ENCODE results near the gene WDR54. TPM values are rescaled to one million over a fixed set of nuclear protein-coding genes. Genes with fewer than 3 reads are reported as not detected.

The WDR54 gene
- polyA plus RNA-seq, 2 of the 4 experiments (the other 2 are of a cell fraction), result 47.4 to 62.5 TPM

- TF ChIP-seq FOXS1 (CRISPR knock-in tag; IDR thresholded peaks at IDR 0.05) (no peak), CBX8 (IDR thresholded peaks at IDR 0.05) (no peak), JUN (IDR thresholded peaks at IDR 0.05) (no peak), PHF8 (IDR thresholded peaks at IDR 0.05; ENCODE audit: borderline replicate concordance, low read depth) (no peak), EP300 (IDR thresholded peaks at IDR 0.05) (no peak), POLR2A (IDR thresholded peaks at IDR 0.05; ENCODE audit: low read length) (no peak), HOXB5 (CRISPR knock-in tag; IDR thresholded peaks at IDR 0.05) (no peak), HEYL (CRISPR knock-in tag; IDR thresholded peaks at IDR 0.05) (no peak), RAD21 (conservative IDR thresholded peaks at IDR 0.05 in 1 of 2, IDR thresholded peaks at IDR 0.05 in 1 of 2) (no peak), RARB (CRISPR knock-in tag; IDR thresholded peaks at IDR 0.05) (no peak), POLR2AphosphoS2 (conservative IDR thresholded peaks at IDR 0.05; ENCODE audit: low read length) (no peak), FOSL2 (IDR thresholded peaks at IDR 0.05) (no peak), FOSL2 (CRISPR knock-in tag; IDR thresholded peaks at IDR 0.05) (no peak), CHD4 (IDR thresholded peaks at IDR 0.05; ENCODE audit: borderline replicate concordance) (no peak), SREBF2 (IDR thresholded peaks at IDR 0.05) (no peak), MAX (IDR thresholded peaks at IDR 0.05) (no peak)
- 86% methylated on average over 2 of the region's 2 CpGs for WGBS (ENCODE audit: missing lambda C conversion rate)
- Histone ChIP-seq H3K9me3 (no peaks in the 10 kb centered on the region), H3K4me3 (no peak overlapping the region), H3K4me2 (no peak overlapping the region), H3K4me1 (peaks cover 10% of the 10 kb centered on the region; the same call in 2 of the 3 replicates), H3K27ac (no peak overlapping the region)
- ChIA-PET POLR2A (no interaction called here), CTCF (interaction anchor here (1.7 kb wide), 1 partner anchor 60 kb away, joined by 3 read pairs; no protein-coding TSS in a partner anchor)
- DNase-seq (ENCODE audit: low read depth in 1 of 2, low spot score in 1 of 2), result no peak
- FAIRE-seq, result no peak
- no peak for ATAC-seq
Measured at GRCh38 chr2:74396149-74396548, 25.4 kb upstream of the WDR54 start.

- TF ChIP-seq FOXS1 (CRISPR knock-in tag; IDR thresholded peaks at IDR 0.05) (no peak), CHD2 (IDR thresholded peaks at IDR 0.05; ENCODE audit: low read length, partially characterized antibody) (no peak), TP53 (CRISPR knock-in tag; IDR thresholded peaks at IDR 0.05) (no peak), BHLHE40 (IDR thresholded peaks at IDR 0.05; ENCODE audit: low read depth, low read length) (no peak), RAD21 (conservative IDR thresholded peaks at IDR 0.05 in 1 of 2, IDR thresholded peaks at IDR 0.05 in 1 of 2) (peak; percentile 44 to 61), PHF8 (IDR thresholded peaks at IDR 0.05; ENCODE audit: borderline replicate concordance, low read depth) (no peak), EP300 (IDR thresholded peaks at IDR 0.05) (no peak), HES2 (IDR thresholded peaks at IDR 0.05) (no peak), CTCF (IDR thresholded peaks at IDR 0.05) (peak; percentile 42), SMC3 (IDR thresholded peaks at IDR 0.05) (peak; percentile 39; the same call in 2 of the 3 replicates), EHMT2 (IDR thresholded peaks at IDR 0.05; ENCODE audit: low read depth) (no peak), MAFK (IDR thresholded peaks at IDR 0.05; ENCODE audit: partially characterized antibody) (no peak)
- Histone ChIP-seq H3K4me1 (no peaks in the 10 kb centered on the region), H3K4me2 (no peak overlapping the region), H3K9me3 (no peaks in the 10 kb centered on the region), H3K4me3 (no peak overlapping the region), H3K27ac (no peak overlapping the region)
- POLR2A ChIA-PET, result no interaction called here
- ATAC-seq, result peak; percentile 84 to 89
- peak; percentile 45 to 56 for DNase-seq (ENCODE audit: low read depth in 1 of 2, low spot score in 1 of 2)
- FAIRE-seq, result no peak
- CTCF ChIA-PET, result interaction anchor here (0.6 to 6.1 kb wide), 9 partner anchors 9 to 150 kb away, joined by 3 to 39 read pairs (median 5); no protein-coding TSS in a partner anchor
Measured at GRCh38 chr2:74399785-74400184, 21.7 kb upstream of the WDR54 start.

- FAIRE-seq (no peak), DNase-seq (ENCODE audit: low read depth in 1 of 2, low spot score in 1 of 2) (no peak), ATAC-seq (no peak)
- Histone ChIP-seq H3K9me3 (no peaks in the 10 kb centered on the region), H3K4me3 (no peak overlapping the region), H3K4me2 (no peak overlapping the region), H3K4me1 (0 out of 3 replicates have a peak, but pooled peaks cover 3% of the 10 kb centered on the region), H3K27ac (no peak overlapping the region)
- TF ChIP-seq CBX2 (IDR thresholded peaks at IDR 0.05; ENCODE audit: borderline replicate concordance, low read depth), result no peak
- TF ChIP-seq KDM5A (IDR thresholded peaks at IDR 0.05), result no peak
- no peak for TF ChIP-seq MAX (IDR thresholded peaks at IDR 0.05)
- TF ChIP-seq CHD4 (IDR thresholded peaks at IDR 0.05; ENCODE audit: borderline replicate concordance), result no peak
- TF ChIP-seq CBX8 (IDR thresholded peaks at IDR 0.05), result no peak
- TF ChIP-seq JUNB (IDR thresholded peaks at IDR 0.05), result no peak
- TF ChIP-seq ZC3H11A (IDR thresholded peaks at IDR 0.05), result no peak
- TF ChIP-seq JUN (IDR thresholded peaks at IDR 0.05), result no peak
- no peak for TF ChIP-seq FOXS1 (CRISPR knock-in tag; IDR thresholded peaks at IDR 0.05)
- no peak for TF ChIP-seq E2F6 (IDR thresholded peaks at IDR 0.05; ENCODE audit: borderline replicate concordance, low read depth)
- TF ChIP-seq ELK1 (IDR thresholded peaks at IDR 0.05; ENCODE audit: low read depth, low read length), result no peak
- no peak for TF ChIP-seq KDM1A (IDR thresholded peaks at IDR 0.05; ENCODE audit: low read depth)
- no peak for TF ChIP-seq RARB (CRISPR knock-in tag; IDR thresholded peaks at IDR 0.05)
- TF ChIP-seq ZFP36 (IDR thresholded peaks at IDR 0.05; ENCODE audit: borderline replicate concordance, partially characterized antibody), result no peak
- WGBS (ENCODE audit: missing lambda C conversion rate), result 32% methylated on average over 2 of the region's 2 CpGs
- ChIA-PET POLR2A (no interaction called here), CTCF (interaction anchor here (0.9 to 6.1 kb wide), 4 partner anchors 11 to 152 kb away, joined by 3 to 39 read pairs (median 9); no protein-coding TSS in a partner anchor)
Measured at GRCh38 chr2:74401891-74402290, 19.6 kb upstream of the WDR54 start.

Data from A549 (cell line).